Cortex of kidney (tissue), 1 donor: Measurements from ENCODE around the gene ANTXR2.

Source experiments
- DNase-seq: peaks from one replicate; lab custom pipeline; 2025; lab: John Stamatoyannopoulos, UW

Gene ANTXR2

DNA sequence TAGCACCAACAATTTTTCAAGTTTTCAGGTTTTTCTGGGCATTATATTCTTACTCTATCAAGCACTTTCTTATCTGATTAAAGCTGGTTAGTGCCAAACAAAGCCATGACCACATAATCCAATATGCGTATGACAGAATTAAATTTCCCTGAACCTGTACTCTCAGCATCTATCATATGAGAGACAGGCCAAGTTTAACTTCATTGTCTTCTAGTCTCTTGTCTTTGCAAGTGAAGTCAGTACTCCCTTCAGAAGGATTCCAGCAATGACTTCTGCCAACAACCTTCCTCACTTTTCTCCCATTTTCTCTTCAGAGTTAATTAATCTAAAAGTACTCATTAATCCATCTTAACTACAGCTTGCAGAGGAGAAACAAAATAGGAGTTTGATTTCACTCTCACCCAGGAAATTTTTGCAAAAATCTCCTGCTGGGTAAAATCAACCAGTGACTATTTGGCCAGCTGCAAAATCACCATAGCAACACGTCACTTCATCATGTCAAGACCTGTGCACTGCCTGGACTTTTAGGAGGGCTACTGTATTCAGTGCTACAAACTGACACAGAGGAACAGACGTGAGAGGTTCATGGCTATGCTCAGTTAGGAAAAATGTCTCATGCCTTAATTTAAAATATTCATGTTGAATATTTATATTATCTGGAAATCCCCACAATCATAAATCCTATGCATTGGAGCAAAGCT lies 208.4 kb downstream of the ANTXR2 start:
- no peak for DNase-seq

DNA sequence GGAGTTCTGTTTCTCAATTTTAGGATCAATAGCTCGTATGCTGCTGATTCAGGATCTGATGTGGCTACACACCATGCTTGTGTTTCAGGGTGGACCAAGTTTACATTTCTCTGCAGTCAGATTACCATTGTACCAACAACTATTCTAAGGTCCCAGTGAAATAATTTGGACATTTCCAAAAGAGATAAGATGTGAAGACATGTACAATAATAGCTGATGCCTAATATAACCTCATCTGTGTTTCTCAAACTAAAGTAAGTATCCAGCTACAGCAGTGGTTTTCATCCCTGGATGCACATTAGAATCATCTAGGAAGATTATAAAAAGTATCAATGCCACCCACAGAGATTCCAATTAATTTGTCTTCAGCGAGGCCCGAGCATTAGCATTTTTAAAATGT lies 209.7 kb downstream of the ANTXR2 start:
- DNase-seq: no peak

DNA sequence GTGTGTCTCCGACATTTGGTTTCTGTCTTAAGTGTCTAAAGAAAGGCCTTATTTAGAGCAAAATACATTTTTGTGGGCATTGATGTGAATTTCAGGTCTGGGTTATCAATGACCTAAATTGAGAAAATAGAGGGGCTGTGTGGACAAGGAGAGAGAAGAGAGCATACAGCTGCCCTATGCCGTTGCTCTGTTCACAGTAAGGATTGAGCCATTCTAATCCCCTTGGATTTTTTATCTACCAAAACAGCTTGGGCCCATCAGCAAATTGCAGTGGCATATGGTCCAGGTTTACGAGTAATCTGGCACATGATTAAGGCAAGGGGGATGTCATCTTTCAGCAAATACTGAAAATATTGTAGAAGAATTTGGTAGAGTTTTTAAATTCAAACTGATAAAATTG lies 210.2 kb downstream of the ANTXR2 start:
- no peak for DNase-seq

DNA sequence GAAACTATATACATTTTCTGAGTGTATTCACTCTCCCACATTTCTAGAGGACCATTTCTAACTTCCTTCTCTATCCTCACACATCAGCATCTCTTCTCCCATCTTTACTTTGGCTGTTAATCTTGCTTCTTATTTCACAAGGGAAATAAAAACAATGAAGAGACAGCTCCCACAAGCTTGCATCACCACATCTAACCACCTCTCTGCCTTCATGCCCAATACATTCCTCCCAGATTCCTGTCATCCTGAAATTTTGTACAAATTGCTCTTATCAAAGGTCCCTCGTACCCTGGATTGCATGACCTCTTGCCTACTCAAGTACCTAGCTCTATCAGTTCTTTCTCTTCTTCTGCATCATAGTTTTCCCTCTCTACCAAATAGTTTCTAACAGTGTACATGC lies 215.2 kb downstream of the ANTXR2 start:
- no peak for DNase-seq

DNA sequence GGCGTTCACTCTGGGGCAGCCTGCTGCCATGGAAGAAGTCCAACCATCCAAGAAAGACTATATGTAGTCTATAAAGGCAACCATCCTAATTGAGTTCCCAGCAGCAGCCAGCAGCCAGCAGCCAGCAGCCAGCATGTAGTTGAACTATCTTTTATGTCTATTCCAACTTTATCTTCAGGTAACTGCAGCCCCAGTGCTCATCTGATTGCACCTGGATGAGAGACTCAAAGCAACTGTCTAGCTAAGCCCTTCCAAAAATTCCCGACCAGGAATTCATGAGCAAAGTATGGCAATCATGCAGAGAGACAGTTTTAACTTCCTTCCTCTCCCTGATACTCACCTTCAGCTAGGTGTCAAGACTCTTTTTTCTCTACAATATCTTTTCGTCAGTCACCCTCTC lies 216.8 kb downstream of the ANTXR2 start:
- no peak for DNase-seq

DNA sequence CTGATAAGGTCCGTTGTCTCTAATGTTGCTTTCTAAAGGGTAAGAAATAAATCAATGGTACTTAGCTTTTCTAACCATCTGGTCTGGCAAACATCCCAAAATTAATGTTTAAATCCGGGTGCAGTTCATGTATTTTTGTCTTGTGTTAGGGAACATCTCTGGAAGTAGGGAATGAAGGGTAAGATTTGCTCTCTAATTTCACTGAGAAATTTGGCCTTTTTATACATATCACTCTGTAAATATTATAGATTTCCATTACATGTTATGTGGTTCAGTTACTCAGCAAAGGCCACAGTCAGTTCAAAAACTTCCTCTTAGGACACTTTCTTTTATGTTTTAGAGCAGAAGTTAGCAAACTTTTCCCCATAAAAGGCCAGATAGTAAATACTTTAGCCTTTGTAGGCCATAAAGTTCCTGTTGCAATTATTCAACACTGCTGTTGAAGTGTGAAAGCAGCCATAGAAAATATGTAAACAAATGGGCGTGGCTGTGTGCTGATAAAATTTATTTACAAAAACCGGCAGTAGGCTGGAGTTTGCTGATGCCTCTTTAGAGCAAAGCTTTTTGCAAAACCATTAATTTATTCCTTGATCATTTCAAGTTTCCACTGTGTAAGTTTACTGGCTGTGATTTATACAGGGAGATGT lies 218.1 kb downstream of the ANTXR2 start:
- DNase-seq: no peak

DNA sequence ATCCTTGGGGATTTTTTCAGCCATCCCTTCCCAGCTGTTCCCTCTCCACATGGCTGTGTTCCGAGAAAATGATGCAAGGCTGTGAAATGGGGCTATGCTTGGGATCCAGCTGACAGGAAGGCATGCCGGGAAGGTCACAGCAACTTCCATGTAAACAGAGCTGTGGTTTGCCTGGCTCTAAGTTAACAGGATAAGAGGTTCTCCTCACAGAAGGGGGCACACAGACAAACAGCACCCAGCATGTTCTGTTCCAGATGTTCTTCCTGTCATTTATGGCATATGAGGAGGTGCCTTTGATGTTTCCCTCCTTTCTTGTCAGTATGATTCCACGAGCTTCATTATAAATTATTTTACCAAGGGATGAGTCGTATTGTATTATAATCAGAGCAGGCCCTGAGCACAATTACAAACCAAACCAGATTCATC lies 220.7 kb downstream of the ANTXR2 start:
- DNase-seq: no peak

DNA sequence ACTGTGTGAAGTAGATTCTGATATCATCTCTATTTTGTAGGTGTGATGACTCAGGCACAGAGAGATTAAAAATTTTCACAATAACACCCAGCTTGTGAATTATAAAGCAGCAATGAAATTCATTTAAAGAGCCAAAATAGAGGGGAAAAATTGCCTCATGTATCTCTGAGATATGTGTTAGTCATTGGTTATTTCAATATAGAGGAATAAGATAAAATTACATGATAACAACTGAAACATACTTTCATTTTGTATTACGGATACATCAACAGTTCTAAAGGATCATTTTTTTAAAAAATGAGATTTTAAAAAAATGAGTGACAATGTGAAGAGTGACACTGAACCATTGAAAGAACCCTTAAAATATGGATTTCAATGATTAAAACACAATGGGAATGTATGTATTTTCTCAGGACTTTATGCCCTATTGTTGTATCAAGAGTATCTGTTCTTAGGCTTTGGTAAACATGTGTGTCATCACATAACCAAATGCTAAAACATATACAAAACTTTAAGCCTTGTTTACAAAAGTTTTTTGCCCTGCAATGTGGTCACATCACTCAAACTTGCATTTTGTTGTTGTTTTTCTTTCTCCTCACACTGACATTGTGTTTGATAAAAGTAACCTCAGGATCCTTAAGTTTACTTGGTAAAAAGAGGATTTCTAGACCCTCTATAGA lies 221.3 kb downstream of the ANTXR2 start:
- no peak for DNase-seq
